Measurements from ENCODE around the gene PKP4.

GRCh38 chr2:158477202-158477601 lies 20.4 kb downstream of the PKP4 start:
- TF ChIP-seq CTCF (conservative IDR thresholded peaks at IDR 0.05; ENCODE audit: low read depth in 2 of 2) (no peak), EZH2phosphoT487 (IDR thresholded peaks at IDR 0.05; ENCODE audit: unreplicated experiment) (no peak), EZH2 (IDR thresholded peaks at IDR 0.05; ENCODE audit: low read depth, unreplicated experiment) (no peak), POLR2AphosphoS5 (IDR thresholded peaks at IDR 0.05; ENCODE audit: low read depth) (no peak), JUNB (IDR thresholded peaks at IDR 0.05; ENCODE audit: unreplicated experiment) (no peak), REST (IDR thresholded peaks at IDR 0.05; ENCODE audit: unreplicated experiment) (no peak), STAT1 (IDR thresholded peaks at IDR 0.05; ENCODE audit: unreplicated experiment) (no peak), CREB1 (CRISPR knock-in tag; IDR thresholded peaks at IDR 0.05; ENCODE audit: low read depth) (no peak), ZNF331 (CRISPR knock-in tag; IDR thresholded peaks at IDR 0.05; ENCODE audit: low read depth) (no peak), NANOG (IDR thresholded peaks at IDR 0.05; ENCODE audit: borderline replicate concordance) (no peak)
- TF ChIP-seq, protein P1, sequence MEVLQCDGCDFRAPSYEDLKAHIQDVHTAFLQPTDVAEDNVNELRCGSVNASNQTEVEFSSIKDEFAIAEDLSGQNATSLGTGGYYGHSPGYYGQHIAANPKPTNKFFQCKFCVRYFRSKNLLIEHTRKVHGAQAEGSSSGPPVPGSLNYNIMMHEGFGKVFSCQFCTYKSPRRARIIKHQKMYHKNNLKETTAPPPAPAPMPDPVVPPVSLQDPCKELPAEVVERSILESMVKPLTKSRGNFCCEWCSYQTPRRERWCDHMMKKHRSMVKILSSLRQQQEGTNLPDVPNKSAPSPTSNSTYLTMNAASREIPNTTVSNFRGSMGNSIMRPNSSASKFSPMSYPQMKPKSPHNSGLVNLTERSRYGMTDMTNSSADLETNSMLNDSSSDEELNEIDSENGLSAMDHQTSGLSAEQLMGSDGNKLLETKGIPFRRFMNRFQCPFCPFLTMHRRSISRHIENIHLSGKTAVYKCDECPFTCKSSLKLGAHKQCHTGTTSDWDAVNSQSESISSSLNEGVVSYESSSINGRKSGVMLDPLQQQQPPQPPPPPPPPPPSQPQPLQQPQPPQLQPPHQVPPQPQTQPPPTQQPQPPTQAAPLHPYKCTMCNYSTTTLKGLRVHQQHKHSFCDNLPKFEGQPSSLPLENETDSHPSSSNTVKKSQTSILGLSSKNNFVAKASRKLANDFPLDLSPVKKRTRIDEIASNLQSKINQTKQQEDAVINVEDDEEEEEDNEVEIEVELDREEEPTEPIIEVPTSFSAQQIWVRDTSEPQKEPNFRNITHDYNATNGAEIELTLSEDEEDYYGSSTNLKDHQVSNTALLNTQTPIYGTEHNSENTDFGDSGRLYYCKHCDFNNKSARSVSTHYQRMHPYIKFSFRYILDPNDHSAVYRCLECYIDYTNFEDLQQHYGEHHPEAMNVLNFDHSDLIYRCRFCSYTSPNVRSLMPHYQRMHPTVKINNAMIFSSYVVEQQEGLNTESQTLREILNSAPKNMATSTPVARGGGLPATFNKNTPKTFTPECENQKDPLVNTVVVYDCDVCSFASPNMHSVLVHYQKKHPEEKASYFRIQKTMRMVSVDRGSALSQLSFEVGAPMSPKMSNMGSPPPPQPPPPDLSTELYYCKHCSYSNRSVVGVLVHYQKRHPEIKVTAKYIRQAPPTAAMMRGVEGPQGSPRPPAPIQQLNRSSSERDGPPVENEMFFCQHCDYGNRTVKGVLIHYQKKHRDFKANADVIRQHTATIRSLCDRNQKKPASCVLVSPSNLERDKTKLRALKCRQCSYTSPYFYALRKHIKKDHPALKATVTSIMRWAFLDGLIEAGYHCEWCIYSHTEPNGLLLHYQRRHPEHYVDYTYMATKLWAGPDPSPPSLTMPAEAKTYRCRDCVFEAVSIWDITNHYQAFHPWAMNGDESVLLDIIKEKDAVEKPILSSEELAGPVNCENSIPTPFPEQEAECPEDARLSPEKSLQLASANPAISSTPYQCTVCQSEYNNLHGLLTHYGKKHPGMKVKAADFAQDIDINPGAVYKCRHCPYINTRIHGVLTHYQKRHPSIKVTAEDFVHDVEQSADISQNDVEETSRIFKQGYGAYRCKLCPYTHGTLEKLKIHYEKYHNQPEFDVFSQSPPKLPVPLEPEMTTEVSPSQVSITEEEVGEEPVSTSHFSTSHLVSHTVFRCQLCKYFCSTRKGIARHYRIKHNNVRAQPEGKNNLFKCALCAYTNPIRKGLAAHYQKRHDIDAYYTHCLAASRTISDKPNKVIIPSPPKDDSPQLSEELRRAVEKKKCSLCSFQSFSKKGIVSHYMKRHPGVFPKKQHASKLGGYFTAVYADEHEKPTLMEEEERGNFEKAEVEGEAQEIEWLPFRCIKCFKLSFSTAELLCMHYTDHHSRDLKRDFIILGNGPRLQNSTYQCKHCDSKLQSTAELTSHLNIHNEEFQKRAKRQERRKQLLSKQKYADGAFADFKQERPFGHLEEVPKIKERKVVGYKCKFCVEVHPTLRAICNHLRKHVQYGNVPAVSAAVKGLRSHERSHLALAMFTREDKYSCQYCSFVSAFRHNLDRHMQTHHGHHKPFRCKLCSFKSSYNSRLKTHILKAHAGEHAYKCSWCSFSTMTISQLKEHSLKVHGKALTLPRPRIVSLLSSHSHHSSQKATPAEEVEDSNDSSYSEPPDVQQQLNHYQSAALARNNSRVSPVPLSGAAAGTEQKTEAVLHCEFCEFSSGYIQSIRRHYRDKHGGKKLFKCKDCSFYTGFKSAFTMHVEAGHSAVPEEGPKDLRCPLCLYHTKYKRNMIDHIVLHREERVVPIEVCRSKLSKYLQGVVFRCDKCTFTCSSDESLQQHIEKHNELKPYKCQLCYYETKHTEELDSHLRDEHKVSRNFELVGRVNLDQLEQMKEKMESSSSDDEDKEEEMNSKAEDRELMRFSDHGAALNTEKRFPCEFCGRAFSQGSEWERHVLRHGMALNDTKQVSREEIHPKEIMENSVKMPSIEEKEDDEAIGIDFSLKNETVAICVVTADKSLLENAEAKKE (CRISPR knock-in tag; IDR thresholded peaks at IDR 0.05): no peak
